ENCODE data around the gene GZMH.
"Not testable (repeated sequence)": the region's sequence is repeated elsewhere in the genome, so short reads cannot be mapped to it uniquely, and the experiment has no call there.

Gene GZMH

GRCh38 chr14:24609655-24610344 is at the start of gene GZMH:
Gene GZMH (minus strand): TSS chr14:24609685. CDS start chr14:24609613, 72 bp downstream.
- DNase-seq (ENCODE audit: low read depth): no peak
- no peak within 1 kb of the TSS for H3K4me3 ChIP-seq (ENCODE audit: low read depth, low read length)
- no peak for TF ChIP-seq CTCF (IDR thresholded peaks at IDR 0.05; ENCODE audit: control insufficient read depth, extremely low read depth, insufficient read depth)

GRCh38 chr14:24648361-24648760 is 38.9 kb upstream of the GZMH start:
- DNase-seq (ENCODE audit: low read depth): not testable (repeated sequence)

GRCh38 chr14:24639905-24640304 is 30.4 kb upstream of the GZMH start:
- no peak for DNase-seq (ENCODE audit: low read depth)
- H3K4me3 ChIP-seq (ENCODE audit: low read depth, low read length): no peak overlapping the region
- TF ChIP-seq CTCF (IDR thresholded peaks at IDR 0.05; ENCODE audit: control insufficient read depth, extremely low read depth, insufficient read depth): no peak

More at GRCh38 chr14:24648361-24648760, 38.9 kb upstream of the GZMH start:
- not testable (repeated sequence) for H3K4me3 ChIP-seq (ENCODE audit: low read depth, low read length)

- no peak overlapping the region for H3K4me3 ChIP-seq (ENCODE audit: low read depth, low read length)
- DNase-seq (ENCODE audit: low read depth): no peak
- no peak for TF ChIP-seq CTCF (IDR thresholded peaks at IDR 0.05; ENCODE audit: control insufficient read depth, extremely low read depth, insufficient read depth)
Measured at GRCh38 chr14:24639270-24639669, 29.8 kb upstream of the GZMH start.

- no peak for TF ChIP-seq CTCF (IDR thresholded peaks at IDR 0.05; ENCODE audit: control insufficient read depth, extremely low read depth, insufficient read depth)
- H3K4me3 ChIP-seq (ENCODE audit: low read depth, low read length): no peak within 1 kb of the TSS
- DNase-seq (ENCODE audit: low read depth): no peak
Measured at GRCh38 chr14:24634158-24634557, 24.7 kb upstream of the GZMH start, which contains the start of gene GZMB. Gene GZMB (minus strand): TSS chr14:24634190. CDS start chr14:24634160, 30 bp downstream.

- DNase-seq (ENCODE audit: low read depth): no peak
- H3K4me3 ChIP-seq (ENCODE audit: low read depth, low read length): no peak overlapping the region
- TF ChIP-seq CTCF (IDR thresholded peaks at IDR 0.05; ENCODE audit: control insufficient read depth, extremely low read depth, insufficient read depth): no peak
Measured at GRCh38 chr14:24633353-24633752, 23.9 kb upstream of the GZMH start.

- DNase-seq (ENCODE audit: low read depth): no peak
- H3K4me3 ChIP-seq (ENCODE audit: low read depth, low read length): no peak overlapping the region
- TF ChIP-seq CTCF (IDR thresholded peaks at IDR 0.05; ENCODE audit: control insufficient read depth, extremely low read depth, insufficient read depth): no peak
Measured at GRCh38 chr14:24632761-24633160, 23.3 kb upstream of the GZMH start.

Data from LNCaP clone FGC (cell line).